HAP-1 (cell line): ENCODE data around the gene PALD1.

Experiments
- DNase-seq, 2 experiments: peaks; one replicate each; pipeline ENCODE4 v3.0.0-alpha.2; 2016 to 2020; ENCODE audit warnings: low spot score in 2 of 2
- H3K27me3 ChIP-seq: fragments of 250-450 bp; sonication (Bioruptor Pico); 2 replicates; pipeline ENCODE4 v1.5.1; 2020; ENCODE audit warnings: low read depth, mild to moderate bottlenecking, moderate library complexity
- H3K36me3 ChIP-seq: fragments of 250-450 bp; sonication (Bioruptor Pico); replicated peaks from 2 replicates; pipeline ENCODE4 v1.5.1; 2020; ENCODE audit warnings: mild to moderate bottlenecking
- H3K4me1 ChIP-seq: fragments of 250-450 bp; sonication (Bioruptor Pico); 2 replicates; pipeline ENCODE4 v1.5.1; 2020; ENCODE audit warnings: mild to moderate bottlenecking
- H3K4me3 ChIP-seq: fragments of 250-450 bp; sonication (Bioruptor Pico); 2 replicates; pipeline ENCODE4 v1.5.1; 2020; ENCODE audit warnings: mild to moderate bottlenecking, moderate library complexity
- H3K9me3 ChIP-seq: fragments of 250-450 bp; sonication (Bioruptor Pico); 2 replicates; pipeline ENCODE4 v1.5.1; 2020; ENCODE audit warnings: mild to moderate bottlenecking, moderate library complexity
- in situ Hi-C: fragments of 300-500 bp; cut with MboI; formaldehyde crosslinking; loops from 3 replicates; pipeline ENCODE4 v1.14.3; 2020; ENCODE audit warnings: low sequenced_read_pairs, inconsistent platforms, mixed read lengths

Gene PALD1

DNA sequence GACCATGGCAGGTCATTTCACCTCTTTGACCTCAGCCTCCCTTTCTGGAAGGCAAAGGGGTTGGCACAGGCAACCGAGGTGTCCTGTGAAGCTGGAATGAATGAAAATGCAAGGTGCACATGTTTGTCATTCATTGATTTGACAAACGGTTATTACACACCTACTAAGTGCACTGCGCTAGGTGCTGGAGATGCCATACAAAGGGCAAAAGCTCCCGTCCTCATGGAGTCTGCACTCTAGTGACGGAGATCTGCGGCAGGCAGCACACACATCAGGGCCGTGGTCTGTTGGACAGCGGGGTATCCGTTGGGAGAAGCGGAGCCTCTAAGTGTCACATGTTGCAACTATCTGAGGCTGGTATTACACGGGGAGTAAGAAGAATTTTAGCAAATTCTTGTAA lies 79.7 kb downstream of the PALD1 start:
- in situ Hi-C loops, result loop anchor here (10.0 kb wide), 1 partner anchor 327 kb away; the partner anchor contains the start of gene PCBD1
- no peaks in the 10 kb centered on the region for H3K27me3 ChIP-seq
- no peak for DNase-seq
- H3K9me3 ChIP-seq, result no peaks in the 10 kb centered on the region
- peaks cover 3% of the 10 kb centered on the region for H3K36me3 ChIP-seq
- no peak overlapping the region for H3K4me3 ChIP-seq
- H3K4me1 ChIP-seq, result no peaks in the 10 kb centered on the region

DNA sequence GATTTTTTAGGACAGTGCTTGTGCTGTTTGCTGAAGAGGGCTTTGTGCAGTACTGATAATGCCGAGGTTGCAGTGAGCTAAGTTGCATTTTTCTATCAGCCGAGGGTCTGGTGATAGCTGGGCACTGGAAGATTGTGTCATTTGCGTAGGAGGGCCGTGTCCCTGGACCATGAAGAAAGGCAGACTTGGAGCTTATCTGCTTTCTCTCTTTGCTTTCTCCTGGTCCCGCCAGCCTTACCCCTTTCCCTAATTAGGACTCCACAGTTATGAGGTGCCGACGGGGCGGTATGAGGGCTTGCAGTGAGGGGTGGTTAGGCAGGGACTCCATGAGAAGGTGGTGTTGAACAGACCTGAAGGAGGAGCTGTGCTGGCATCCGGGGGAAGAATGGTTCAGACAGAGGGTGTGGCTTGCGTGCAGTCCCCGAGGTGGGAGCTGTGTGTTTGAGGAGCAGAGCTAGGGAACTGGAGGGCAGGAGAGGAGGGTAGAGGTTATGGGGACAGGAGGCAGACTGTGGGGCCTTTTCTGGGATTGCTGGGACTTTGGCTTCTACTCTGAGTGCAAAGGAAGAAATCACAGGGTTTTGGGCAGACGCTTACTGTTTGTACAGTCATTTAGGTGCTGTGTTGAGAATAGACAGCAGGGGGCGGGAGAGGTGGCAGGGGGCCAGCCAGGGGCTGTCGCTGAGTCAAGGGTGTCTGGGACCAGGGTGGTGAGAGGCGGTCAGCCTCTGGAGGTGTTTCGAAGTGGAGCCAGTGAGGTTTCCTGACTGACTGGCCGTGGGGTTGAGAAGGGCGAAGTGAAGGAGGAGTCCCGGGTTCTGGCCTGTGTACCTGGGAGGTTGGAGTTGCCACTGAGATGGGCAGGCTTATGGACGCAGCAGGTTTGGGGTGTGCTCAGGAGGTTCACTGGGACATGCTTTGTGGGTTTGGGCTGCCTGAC lies 80.6 kb downstream of the PALD1 start:
- no peaks in the 10 kb centered on the region for H3K4me1 ChIP-seq
- no peak overlapping the region for H3K4me3 ChIP-seq
- peak; percentile 41 to 72 for DNase-seq
- H3K27me3 ChIP-seq, result no peaks in the 10 kb centered on the region
- H3K36me3 ChIP-seq, result no peaks in the 10 kb centered on the region; the same call in 1 of the 2 replicates
- in situ Hi-C loops, result loop anchor here (10.0 kb wide), 1 partner anchor 326 kb away; the partner anchor contains the start of gene PCBD1
- H3K9me3 ChIP-seq, result no peaks in the 10 kb centered on the region

GRCh38 chr10:70559861-70560260 lies 81.3 kb downstream of the PALD1 start:
- DNase-seq, result no peak
- in situ Hi-C loops, result loop anchor here (10.0 kb wide), 1 partner anchor 325 kb away; the partner anchor contains the start of gene PCBD1
- H3K27me3 ChIP-seq, result no peaks in the 10 kb centered on the region
- H3K4me3 ChIP-seq, result no peak overlapping the region
- no peaks in the 10 kb centered on the region for H3K36me3 ChIP-seq
- no peaks in the 10 kb centered on the region for H3K4me1 ChIP-seq
- H3K9me3 ChIP-seq, result no peaks in the 10 kb centered on the region

DNA sequence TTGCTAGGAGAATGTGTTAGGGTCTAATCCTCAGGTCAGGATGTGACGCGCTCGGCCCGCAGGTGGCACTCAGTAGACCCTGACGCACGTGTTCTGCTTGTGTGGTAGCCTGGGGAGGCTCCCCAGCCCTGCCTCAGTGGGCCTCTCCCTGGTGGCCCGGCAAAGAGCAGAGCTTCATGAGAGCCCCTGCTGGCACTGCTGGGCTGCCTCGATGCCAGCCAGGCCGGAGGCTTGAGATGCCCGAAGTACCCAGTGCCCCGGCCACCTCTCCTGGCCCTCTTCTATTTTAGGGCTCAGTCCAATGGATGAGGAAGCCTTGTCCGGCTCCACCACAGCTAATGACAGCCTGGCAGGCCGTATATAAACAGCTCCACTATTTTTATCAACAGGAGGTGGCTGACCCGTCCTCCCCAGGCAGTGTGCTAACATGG lies 82.0 kb downstream of the PALD1 start:
- Histone ChIP-seq H3K27me3 (no peaks in the 10 kb centered on the region), H3K9me3 (no peaks in the 10 kb centered on the region), H3K4me3 (no peak overlapping the region), H3K36me3 (no peaks in the 10 kb centered on the region), H3K4me1 (no peaks in the 10 kb centered on the region)
- DNase-seq, result no peak
- in situ Hi-C loops, result no loop called here

- Histone ChIP-seq H3K27me3 (no peaks in the 10 kb centered on the region), H3K36me3 (no peaks in the 10 kb centered on the region), H3K4me1 (no peaks in the 10 kb centered on the region), H3K4me3 (no peak overlapping the region), H3K9me3 (no peaks in the 10 kb centered on the region)
- DNase-seq, result no peak
- in situ Hi-C loops, result no loop called here
These were observed 82.5 kb downstream of the PALD1 start for GRCh38 chr10:70561070-70561469.

DNA sequence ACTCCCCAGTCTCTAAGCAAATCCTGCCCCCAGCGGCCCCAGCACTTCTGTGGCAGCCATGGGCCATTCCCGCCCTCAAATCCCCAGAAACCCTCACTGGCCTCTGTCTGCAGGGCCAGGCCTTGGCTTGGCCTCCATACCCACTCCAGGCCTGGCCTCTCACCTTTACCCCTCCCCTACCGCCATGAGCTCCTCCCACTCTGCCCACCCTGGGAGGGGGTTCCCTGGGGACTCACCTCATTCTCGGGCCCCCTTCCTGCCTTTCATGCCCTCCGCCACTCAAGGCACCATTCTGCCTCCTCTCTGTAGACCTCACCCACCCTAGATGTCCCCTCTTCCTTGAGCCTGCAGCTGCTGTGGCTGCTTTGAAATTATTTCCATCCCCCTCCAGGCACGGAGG lies 83.0 kb downstream of the PALD1 start:
- H3K36me3 ChIP-seq, result no peaks in the 10 kb centered on the region
- H3K4me1 ChIP-seq, result no peaks in the 10 kb centered on the region
- H3K4me3 ChIP-seq, result no peak overlapping the region
- no peak for DNase-seq
- in situ Hi-C loops, result no loop called here
- no peaks in the 10 kb centered on the region for H3K27me3 ChIP-seq
- H3K9me3 ChIP-seq, result no peaks in the 10 kb centered on the region

- Histone ChIP-seq H3K4me3 (no peak overlapping the region), H3K36me3 (no peaks in the 10 kb centered on the region), H3K27me3 (no peaks in the 10 kb centered on the region), H3K9me3 (no peaks in the 10 kb centered on the region), H3K4me1 (no peaks in the 10 kb centered on the region)
- in situ Hi-C loops, result no loop called here
- DNase-seq, result no peak
These were observed 83.6 kb downstream of the PALD1 start for GRCh38 chr10:70562036-70562755.

DNA sequence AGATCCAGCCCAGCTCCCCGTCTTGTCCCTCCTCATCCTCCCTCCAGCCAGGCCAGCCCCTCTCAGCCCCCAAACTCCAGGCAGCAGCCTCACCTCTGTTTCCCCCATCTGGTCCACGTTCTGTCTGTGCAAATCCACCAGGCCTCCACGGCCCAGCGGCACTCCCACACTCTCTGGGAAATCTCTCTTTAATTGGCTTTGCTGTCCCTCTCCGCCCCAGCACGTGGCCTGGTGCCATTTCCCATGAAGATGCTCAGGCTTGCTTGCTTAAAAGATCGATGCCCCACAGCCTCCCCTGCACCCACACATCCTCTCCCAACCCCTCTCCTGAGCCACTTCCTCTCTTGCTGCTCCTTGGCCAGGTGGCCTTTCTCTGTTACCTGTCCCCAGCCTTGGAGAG lies 84.7 kb downstream of the PALD1 start:
- Histone ChIP-seq H3K4me3 (no peak overlapping the region), H3K4me1 (no peaks in the 10 kb centered on the region), H3K36me3 (no peaks in the 10 kb centered on the region), H3K9me3 (no peaks in the 10 kb centered on the region), H3K27me3 (no peaks in the 10 kb centered on the region)
- no peak for DNase-seq
- in situ Hi-C loops, result no loop called here

- in situ Hi-C loops, result no loop called here
- Histone ChIP-seq H3K36me3 (no peaks in the 10 kb centered on the region), H3K4me3 (no peak overlapping the region), H3K4me1 (no peaks in the 10 kb centered on the region), H3K27me3 (no peaks in the 10 kb centered on the region), H3K9me3 (no peaks in the 10 kb centered on the region)
- no peak for DNase-seq
These were observed 85.7 kb downstream of the PALD1 start for GRCh38 chr10:70564113-70564725.

- Histone ChIP-seq H3K4me1 (no peaks in the 10 kb centered on the region), H3K36me3 (no peaks in the 10 kb centered on the region), H3K27me3 (no peaks in the 10 kb centered on the region), H3K4me3 (no peak overlapping the region), H3K9me3 (no peaks in the 10 kb centered on the region)
- in situ Hi-C loops, result no loop called here
- no peak for DNase-seq
These were observed 86.4 kb downstream of the PALD1 start for GRCh38 chr10:70564901-70565351.

- DNase-seq, result no peak
- H3K27me3 ChIP-seq, result no peaks in the 10 kb centered on the region
- H3K36me3 ChIP-seq, result no peaks in the 10 kb centered on the region
- no peaks in the 10 kb centered on the region for H3K4me1 ChIP-seq
- no peaks in the 10 kb centered on the region for H3K9me3 ChIP-seq
- in situ Hi-C loops, result no loop called here
- H3K4me3 ChIP-seq, result no peak overlapping the region
These were observed 87.3 kb downstream of the PALD1 start for GRCh38 chr10:70565556-70566514.

DNA sequence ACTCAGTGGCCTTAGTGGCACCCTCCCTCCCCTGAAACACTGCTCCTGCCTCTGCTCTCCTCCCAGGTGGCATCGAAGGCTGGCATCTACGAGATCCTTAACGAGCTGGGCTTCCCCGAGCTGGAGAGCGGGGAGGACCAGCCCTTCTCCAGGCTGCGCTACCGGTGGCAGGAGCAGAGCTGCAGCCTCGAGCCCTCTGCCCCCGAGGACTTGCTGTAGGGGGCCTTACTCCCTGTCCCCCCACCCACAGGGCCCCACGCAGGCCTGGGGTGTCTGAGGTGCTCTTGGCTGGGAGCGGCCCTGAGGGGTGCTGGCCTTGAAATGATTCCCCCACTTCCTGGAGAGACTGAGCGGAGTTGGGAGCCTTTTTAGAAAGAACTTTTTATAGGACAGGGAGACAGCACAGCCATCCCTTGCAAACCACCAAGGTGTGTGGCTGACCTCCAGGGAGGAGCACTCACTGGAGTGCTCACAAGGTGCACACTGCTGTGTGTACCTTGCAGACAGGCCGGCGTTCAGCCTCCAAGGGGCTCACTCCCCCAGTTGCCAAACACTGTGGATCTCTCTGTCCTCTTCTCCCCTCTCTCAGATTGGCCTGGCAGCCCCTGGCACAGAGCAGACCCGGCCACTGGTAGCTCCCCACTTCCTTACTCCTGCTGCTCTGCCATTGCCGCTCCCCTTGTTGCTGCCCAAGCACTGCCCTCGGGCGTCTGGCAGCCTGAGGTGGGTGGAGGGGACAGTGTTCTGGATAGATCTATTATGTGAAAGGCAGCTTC lies 88.1 kb downstream of the PALD1 start:
- in situ Hi-C loops, result no loop called here
- DNase-seq, result no peak
- no peak overlapping the region for H3K4me3 ChIP-seq
- no peaks in the 10 kb centered on the region for H3K36me3 ChIP-seq
- H3K27me3 ChIP-seq, result no peaks in the 10 kb centered on the region
- no peaks in the 10 kb centered on the region for H3K4me1 ChIP-seq
- H3K9me3 ChIP-seq, result no peaks in the 10 kb centered on the region
